ENCODE results near the gene RD3L. TPM values are rescaled to one million over a fixed set of nuclear protein-coding genes. Genes with fewer than 3 reads are reported as not detected.

RD3L gene
- total and polyA plus RNA-seq, 2 donors (not counting 1 experiment from before 2014, with no cell fraction given): not detected

DNA sequence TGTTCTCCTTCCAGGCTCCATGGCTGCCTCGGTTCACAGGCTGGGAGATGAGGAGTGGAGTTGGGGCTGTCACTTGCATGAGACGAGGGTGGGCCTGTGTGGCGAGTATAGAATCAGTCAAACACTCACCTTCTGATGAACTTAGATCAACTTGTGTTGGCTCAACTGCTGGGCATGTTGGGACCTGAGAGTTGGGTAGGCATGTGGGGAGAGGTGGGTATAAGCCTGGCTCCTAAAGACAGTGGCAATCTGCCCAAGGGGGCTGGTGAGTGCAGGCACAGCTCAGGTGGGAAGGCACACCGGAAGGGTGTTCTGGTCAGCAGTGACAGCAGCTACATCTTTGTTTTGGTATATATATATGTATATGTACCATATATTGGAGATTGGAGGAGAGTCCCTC is 44.1 kb downstream of the RD3L start:
- no peak overlapping the region for H3K27ac ChIP-seq (ENCODE audit: insufficient read depth, low read length)
- H3K4me1 ChIP-seq (ENCODE audit: control insufficient read depth, extremely low read depth, insufficient read depth, low read length): no peaks in the 10 kb centered on the region
- no peak overlapping the region for H2AFZ ChIP-seq (ENCODE audit: low read length)
- H3K9me3 ChIP-seq (ENCODE audit: control insufficient read depth, insufficient read depth, low read depth, low read length): no peaks in the 10 kb centered on the region
- H3K27me3 ChIP-seq (ENCODE audit: control insufficient read depth, insufficient read depth, low read length): no peaks in the 10 kb centered on the region
- TF ChIP-seq, protein P1, sequence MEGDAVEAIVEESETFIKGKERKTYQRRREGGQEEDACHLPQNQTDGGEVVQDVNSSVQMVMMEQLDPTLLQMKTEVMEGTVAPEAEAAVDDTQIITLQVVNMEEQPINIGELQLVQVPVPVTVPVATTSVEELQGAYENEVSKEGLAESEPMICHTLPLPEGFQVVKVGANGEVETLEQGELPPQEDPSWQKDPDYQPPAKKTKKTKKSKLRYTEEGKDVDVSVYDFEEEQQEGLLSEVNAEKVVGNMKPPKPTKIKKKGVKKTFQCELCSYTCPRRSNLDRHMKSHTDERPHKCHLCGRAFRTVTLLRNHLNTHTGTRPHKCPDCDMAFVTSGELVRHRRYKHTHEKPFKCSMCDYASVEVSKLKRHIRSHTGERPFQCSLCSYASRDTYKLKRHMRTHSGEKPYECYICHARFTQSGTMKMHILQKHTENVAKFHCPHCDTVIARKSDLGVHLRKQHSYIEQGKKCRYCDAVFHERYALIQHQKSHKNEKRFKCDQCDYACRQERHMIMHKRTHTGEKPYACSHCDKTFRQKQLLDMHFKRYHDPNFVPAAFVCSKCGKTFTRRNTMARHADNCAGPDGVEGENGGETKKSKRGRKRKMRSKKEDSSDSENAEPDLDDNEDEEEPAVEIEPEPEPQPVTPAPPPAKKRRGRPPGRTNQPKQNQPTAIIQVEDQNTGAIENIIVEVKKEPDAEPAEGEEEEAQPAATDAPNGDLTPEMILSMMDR (conservative IDR thresholded peaks at IDR 0.05 in 1 of 2, IDR thresholded peaks at IDR 0.05 in 1 of 2; ENCODE audit: low read depth in 1 of 2, low read length in 2 of 2): no peak
- TF ChIP-seq EZH2 (IDR thresholded peaks at IDR 0.05; ENCODE audit: low read length, missing control alignments): no peak
- DNase-seq (ENCODE audit: low read depth in 2 of 2): no peak
- H4K20me1 ChIP-seq (ENCODE audit: control insufficient read depth, extremely low read depth, insufficient read depth, low read length): no peaks in the 10 kb centered on the region
- no peak overlapping the region for H3K4me2 ChIP-seq (ENCODE audit: extremely low read depth, insufficient read depth, low read length)
- no peaks in the 10 kb centered on the region for H3K79me2 ChIP-seq (ENCODE audit: control insufficient read depth, insufficient read depth, low read length)
- no peaks in the 10 kb centered on the region for H3K36me3 ChIP-seq (ENCODE audit: control insufficient read depth, insufficient read depth, low read length)
- no peak overlapping the region for H3K9ac ChIP-seq (ENCODE audit: insufficient read depth, low read length)
- no peak overlapping the region for H3K4me3 ChIP-seq (replicated peaks in 1 of 4; ENCODE audit: control extremely low read depth in 1 of 4, insufficient read depth in 1 of 4, low read depth in 3 of 4, low read length in 4 of 4)

GRCh38 chr14:103897075-103897947 is 45.0 kb downstream of the RD3L start:
- no peak overlapping the region for H2AFZ ChIP-seq (ENCODE audit: low read length)
- no peaks in the 10 kb centered on the region for H3K27me3 ChIP-seq (ENCODE audit: control insufficient read depth, insufficient read depth, low read length)
- no peak for TF ChIP-seq EZH2 (IDR thresholded peaks at IDR 0.05; ENCODE audit: low read length, missing control alignments)
- TF ChIP-seq, protein P1 (conservative IDR thresholded peaks at IDR 0.05 in 1 of 2, IDR thresholded peaks at IDR 0.05 in 1 of 2; ENCODE audit: low read depth in 1 of 2, low read length in 2 of 2): no peak
- no peaks in the 10 kb centered on the region for H3K9me3 ChIP-seq (ENCODE audit: control insufficient read depth, insufficient read depth, low read depth, low read length)
- H4K20me1 ChIP-seq (ENCODE audit: control insufficient read depth, extremely low read depth, insufficient read depth, low read length): no peaks in the 10 kb centered on the region
- no peak for DNase-seq (ENCODE audit: low read depth in 2 of 2)
- no peak overlapping the region for H3K27ac ChIP-seq (ENCODE audit: insufficient read depth, low read length)
- H3K79me2 ChIP-seq (ENCODE audit: control insufficient read depth, insufficient read depth, low read length): no peaks in the 10 kb centered on the region
- H3K4me3 ChIP-seq (replicated peaks in 1 of 4; ENCODE audit: control extremely low read depth in 1 of 4, insufficient read depth in 1 of 4, low read depth in 3 of 4, low read length in 4 of 4): no peak overlapping the region
- no peaks in the 10 kb centered on the region for H3K4me1 ChIP-seq (ENCODE audit: control insufficient read depth, extremely low read depth, insufficient read depth, low read length)
- H3K9ac ChIP-seq (ENCODE audit: insufficient read depth, low read length): no peak overlapping the region
- no peak overlapping the region for H3K4me2 ChIP-seq (ENCODE audit: extremely low read depth, insufficient read depth, low read length)
- H3K36me3 ChIP-seq (ENCODE audit: control insufficient read depth, insufficient read depth, low read length): no peaks in the 10 kb centered on the region

DNA sequence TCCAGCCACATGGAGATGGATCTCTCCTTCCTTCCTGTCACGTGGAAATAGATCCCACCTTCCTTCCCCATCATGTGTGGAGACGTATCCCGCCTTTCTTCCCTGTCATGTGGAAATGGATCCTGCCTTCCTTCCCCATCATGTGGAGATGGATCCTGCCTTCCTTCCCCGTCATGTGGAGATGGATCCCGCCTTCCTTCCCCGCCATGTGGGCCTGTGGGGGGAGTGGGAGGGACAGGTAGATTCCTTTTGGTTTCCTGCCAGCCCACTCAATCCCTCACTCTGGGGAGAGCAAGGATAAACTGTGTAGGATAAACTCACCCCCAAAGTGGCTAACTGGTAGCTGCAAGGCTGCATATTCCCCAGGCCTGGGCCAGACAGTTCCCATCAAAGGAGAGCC is 45.8 kb downstream of the RD3L start:
- no peak for DNase-seq (ENCODE audit: low read depth in 2 of 2)
- no peaks in the 10 kb centered on the region for H3K4me1 ChIP-seq (ENCODE audit: control insufficient read depth, extremely low read depth, insufficient read depth, low read length)
- no peak for TF ChIP-seq EZH2 (IDR thresholded peaks at IDR 0.05; ENCODE audit: low read length, missing control alignments)
- TF ChIP-seq, protein P1 (conservative IDR thresholded peaks at IDR 0.05 in 1 of 2, IDR thresholded peaks at IDR 0.05 in 1 of 2; ENCODE audit: low read depth in 1 of 2, low read length in 2 of 2): no peak
- no peaks in the 10 kb centered on the region for H3K36me3 ChIP-seq (ENCODE audit: control insufficient read depth, insufficient read depth, low read length)
- H3K27me3 ChIP-seq (ENCODE audit: control insufficient read depth, insufficient read depth, low read length): no peaks in the 10 kb centered on the region
- H3K9ac ChIP-seq (ENCODE audit: insufficient read depth, low read length): no peak overlapping the region
- H3K79me2 ChIP-seq (ENCODE audit: control insufficient read depth, insufficient read depth, low read length): no peaks in the 10 kb centered on the region
- no peaks in the 10 kb centered on the region for H3K9me3 ChIP-seq (ENCODE audit: control insufficient read depth, insufficient read depth, low read depth, low read length)
- no peak overlapping the region for H2AFZ ChIP-seq (ENCODE audit: low read length)
- no peak overlapping the region for H3K27ac ChIP-seq (ENCODE audit: insufficient read depth, low read length)
- H4K20me1 ChIP-seq (ENCODE audit: control insufficient read depth, extremely low read depth, insufficient read depth, low read length): no peaks in the 10 kb centered on the region
- no peak overlapping the region for H3K4me3 ChIP-seq (replicated peaks in 1 of 4; ENCODE audit: control extremely low read depth in 1 of 4, insufficient read depth in 1 of 4, low read depth in 3 of 4, low read length in 4 of 4)
- H3K4me2 ChIP-seq (ENCODE audit: extremely low read depth, insufficient read depth, low read length): no peak overlapping the region
